HEK293 (cell line): ENCODE measurements around the gene LCE1F.

Experiments
- CTCF ChIA-PET: fragments of 350-600 bp; formaldehyde crosslinking; extraction: SDS; loops from one replicate; lab custom pipeline; 2021; ENCODE audit warnings: antibody characterized with exemption; lab: Yijun Ruan, JAX
- POLR2A ChIA-PET: fragments of 300-600 bp; formaldehyde crosslinking; extraction: SDS; loops from one replicate; lab custom pipeline; 2020; ENCODE audit warnings: antibody characterized with exemption, inconsistent platforms; lab: Yijun Ruan, JAX
- H3K27ac ChIP-seq: fragments of 200-500 bp; sonication (Bioruptor generic); 2 replicates; pipeline ENCODE4 v1.5.1; 2014; ENCODE audit warnings: low read depth, low read length, control low read depth, inconsistent platforms; ENCODE audit errors: extremely low read depth
- H3K36me3 ChIP-seq, 2 experiments: fragments of 200-500 bp in 1 of 2; sonication (Bioruptor generic) in 1 of 2; 1 replicate in 1 of 2; 2 replicates in 1 of 2; pipeline ENCODE4 v1.5.1; 2014 to 2017; ENCODE audit warnings: inconsistent platforms in 2 of 2, low read length in 2 of 2; ENCODE audit not compliant: control insufficient read depth in 2 of 2, insufficient read depth in 1 of 2
- H3K4me1 ChIP-seq: fragments of 200-500 bp; sonication (Bioruptor generic); 2 replicates; pipeline ENCODE4 v1.5.1; 2014; ENCODE audit warnings: mild to moderate bottlenecking, low read length, inconsistent platforms; ENCODE audit not compliant: control insufficient read depth, insufficient read depth
- H3K4me3 ChIP-seq: 2 replicates; pipeline ENCODE4 v1.5.1; 2011; ENCODE audit warnings: low read depth, mild to moderate bottlenecking, control low read depth, low read length, moderate library complexity
- H3K9me3 ChIP-seq: fragments of 200-500 bp; sonication (Bioruptor generic); 2 replicates; pipeline ENCODE4 v1.5.1; 2014; ENCODE audit warnings: low read depth, low read length, inconsistent platforms; ENCODE audit not compliant: control insufficient read depth, insufficient read depth
- KLF16 ChIP-seq: fragments of 450-650 bp; formaldehyde crosslinking; IDR thresholded peaks from 2 replicates; pipeline ENCODE4 v1.5.1; 2017; ENCODE audit warnings: missing biosample characterization, missing genetic modification characterization
- SCRT2 ChIP-seq: fragments of 450-650 bp; formaldehyde crosslinking; IDR thresholded peaks from 2 replicates; pipeline ENCODE4 v1.5.1; 2016; ENCODE audit warnings: missing biosample characterization, missing genetic modification characterization
- SP3 ChIP-seq: fragments of 450-650 bp; formaldehyde crosslinking; IDR thresholded peaks from 2 replicates; pipeline ENCODE4 v1.5.1; 2016; ENCODE audit warnings: missing biosample characterization, missing genetic modification characterization
- ZBTB8A ChIP-seq: fragments of 450-650 bp; formaldehyde crosslinking; IDR thresholded peaks from 2 replicates; pipeline ENCODE4 v1.5.1; 2016; ENCODE audit warnings: missing biosample characterization, missing genetic modification characterization
- ZNF140 ChIP-seq: fragments of 450-650 bp; formaldehyde crosslinking; IDR thresholded peaks from 2 replicates; pipeline ENCODE4 v1.5.1; 2016; ENCODE audit warnings: missing biosample characterization, missing genetic modification characterization
- ZNF19 ChIP-seq: fragments of 450-650 bp; formaldehyde crosslinking; IDR thresholded peaks from 2 replicates; pipeline ENCODE4; 2016; ENCODE audit warnings: missing biosample characterization, missing genetic modification characterization, low read depth
- ZNF2 ChIP-seq: fragments of 450-650 bp; formaldehyde crosslinking; IDR thresholded peaks from 2 replicates; pipeline ENCODE4 v1.5.1; 2016; ENCODE audit warnings: missing biosample characterization, missing genetic modification characterization
- ZNF202 ChIP-seq: fragments of 450-650 bp; formaldehyde crosslinking; IDR thresholded peaks from 2 replicates; pipeline ENCODE4 v1.5.1; 2016; ENCODE audit warnings: missing biosample characterization, missing genetic modification characterization, borderline replicate concordance
- ZNF214 ChIP-seq: fragments of 450-650 bp; formaldehyde crosslinking; IDR thresholded peaks from 2 replicates; pipeline ENCODE4 v1.5.1; 2017; ENCODE audit warnings: missing biosample characterization, mild to moderate bottlenecking, missing genetic modification characterization, borderline replicate concordance
- ZNF350 ChIP-seq: fragments of 450-650 bp; formaldehyde crosslinking; IDR thresholded peaks from 2 replicates; pipeline ENCODE4 v1.5.0; 2017; ENCODE audit warnings: missing biosample characterization, mild to moderate bottlenecking, missing genetic modification characterization
- ZNF37A ChIP-seq: fragments of 450-650 bp; IDR thresholded peaks from 2 replicates; pipeline ENCODE4 v1.5.1; 2018; ENCODE audit warnings: missing biosample characterization, missing genetic modification characterization
- ZNF426 ChIP-seq: fragments of 450-650 bp; formaldehyde crosslinking; IDR thresholded peaks from 2 replicates; pipeline ENCODE4 v1.5.1; 2017; ENCODE audit warnings: missing biosample characterization, missing genetic modification characterization, mild to moderate bottlenecking, inconsistent platforms, moderate library complexity
- ZNF473 ChIP-seq: fragments of 450-650 bp; formaldehyde crosslinking; IDR thresholded peaks from 2 replicates; pipeline ENCODE4 v1.5.1; 2017; ENCODE audit warnings: missing biosample characterization, missing genetic modification characterization
- ZNF76 ChIP-seq: fragments of 450-650 bp; formaldehyde crosslinking; IDR thresholded peaks from 2 replicates; pipeline ENCODE4; 2016; ENCODE audit warnings: low read depth, missing biosample characterization, missing genetic modification characterization, borderline replicate concordance
- ZNF791 ChIP-seq: fragments of 450-650 bp; formaldehyde crosslinking; IDR thresholded peaks from 2 replicates; pipeline ENCODE4 v1.5.1; 2016; ENCODE audit warnings: missing biosample characterization, missing genetic modification characterization
- ZSCAN30 ChIP-seq: fragments of 450-650 bp; IDR thresholded peaks from 2 replicates; pipeline ENCODE4 v1.5.1; 2018; ENCODE audit warnings: missing biosample characterization, mild to moderate bottlenecking, missing genetic modification characterization, moderate library complexity
- TF ChIP-seq, protein P1 (sequence below): fragments of 450-650 bp; formaldehyde crosslinking; IDR thresholded peaks from 2 replicates; pipeline ENCODE4 v1.5.1; 2017; ENCODE audit warnings: missing biosample characterization, mild to moderate bottlenecking, missing genetic modification characterization, moderate library complexity
- TF ChIP-seq, protein P2 (sequence below): fragments of 450-650 bp; formaldehyde crosslinking; IDR thresholded peaks from 2 replicates; pipeline ENCODE4 v1.5.1; 2016; ENCODE audit warnings: missing biosample characterization, missing genetic modification characterization, low read depth
- TF ChIP-seq, protein P3 (sequence below): fragments of 450-650 bp; formaldehyde crosslinking; conservative IDR thresholded peaks from 2 replicates; pipeline ENCODE4 v1.5.1; 2016; ENCODE audit warnings: low read depth, missing biosample characterization, missing genetic modification characterization
- TF ChIP-seq, protein P4 (sequence below): fragments of 450-650 bp; formaldehyde crosslinking; IDR thresholded peaks from 2 replicates; pipeline ENCODE4 v1.5.1; 2016; ENCODE audit warnings: missing biosample characterization, missing genetic modification characterization, borderline replicate concordance
- TF ChIP-seq, protein P5 (sequence below): fragments of 450-650 bp; formaldehyde crosslinking; IDR thresholded peaks from 2 replicates; pipeline ENCODE4 v1.5.1; 2016; ENCODE audit warnings: missing biosample characterization, missing genetic modification characterization

The LCE1F gene

DNA sequence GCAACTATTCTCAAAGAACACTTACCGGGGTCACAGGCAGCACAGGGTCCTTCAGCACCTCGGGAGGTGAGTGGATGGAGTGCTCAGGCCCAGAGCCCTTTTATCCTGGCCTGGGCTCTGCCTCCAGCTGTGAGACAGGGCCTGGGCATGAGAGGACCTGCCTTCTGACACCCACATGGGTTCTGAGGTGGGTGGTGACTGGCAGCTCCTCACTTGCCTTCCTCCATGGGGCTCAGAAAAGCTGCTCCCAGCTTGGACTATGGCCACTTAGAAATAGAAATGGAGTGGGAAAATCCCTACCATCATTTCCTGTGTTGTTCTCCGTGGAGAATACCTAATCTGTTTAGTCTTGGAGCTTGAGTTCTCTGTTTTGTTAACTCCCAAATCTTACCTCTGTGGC is 31.6 kb downstream of the LCE1F start, which contains the start of gene LCE1C:
LCE1C (minus strand) TSS at position 76 of the 400 bp plus-strand sequence. CDS start 1,173 bp downstream, outside the sequence.
- no peaks in the 10 kb centered on the region for H3K36me3 ChIP-seq
- no peaks in the 10 kb centered on the region for H3K4me1 ChIP-seq
- H3K9me3 ChIP-seq, result no peaks in the 10 kb centered on the region
- H3K27ac ChIP-seq, result no peak within 1 kb of the TSS
- POLR2A ChIA-PET, result no interaction called here
- H3K4me3 ChIP-seq, result no peak within 1 kb of the TSS
- CTCF ChIA-PET, result interaction anchor here (0.7 kb wide), 1 partner anchor 9 kb away, joined by 4 read pairs; no protein-coding TSS in a partner anchor
- TF ChIP-seq, protein P1, sequence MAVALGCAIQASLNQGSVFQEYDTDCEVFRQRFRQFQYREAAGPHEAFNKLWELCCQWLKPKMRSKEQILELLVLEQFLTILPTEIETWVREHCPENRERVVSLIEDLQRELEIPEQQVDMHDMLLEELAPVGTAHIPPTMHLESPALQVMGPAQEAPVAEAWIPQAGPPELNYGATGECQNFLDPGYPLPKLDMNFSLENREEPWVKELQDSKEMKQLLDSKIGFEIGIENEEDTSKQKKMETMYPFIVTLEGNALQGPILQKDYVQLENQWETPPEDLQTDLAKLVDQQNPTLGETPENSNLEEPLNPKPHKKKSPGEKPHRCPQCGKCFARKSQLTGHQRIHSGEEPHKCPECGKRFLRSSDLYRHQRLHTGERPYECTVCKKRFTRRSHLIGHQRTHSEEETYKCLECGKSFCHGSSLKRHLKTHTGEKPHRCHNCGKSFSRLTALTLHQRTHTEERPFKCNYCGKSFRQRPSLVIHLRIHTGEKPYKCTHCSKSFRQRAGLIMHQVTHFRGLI, result no peak
- TF ChIP-seq SP3 (tag by site-specific recombination) (no peak), ZSCAN30 (tag by site-specific recombination) (no peak), ZNF214 (tag by site-specific recombination) (no peak)
- TF ChIP-seq, protein P2, sequence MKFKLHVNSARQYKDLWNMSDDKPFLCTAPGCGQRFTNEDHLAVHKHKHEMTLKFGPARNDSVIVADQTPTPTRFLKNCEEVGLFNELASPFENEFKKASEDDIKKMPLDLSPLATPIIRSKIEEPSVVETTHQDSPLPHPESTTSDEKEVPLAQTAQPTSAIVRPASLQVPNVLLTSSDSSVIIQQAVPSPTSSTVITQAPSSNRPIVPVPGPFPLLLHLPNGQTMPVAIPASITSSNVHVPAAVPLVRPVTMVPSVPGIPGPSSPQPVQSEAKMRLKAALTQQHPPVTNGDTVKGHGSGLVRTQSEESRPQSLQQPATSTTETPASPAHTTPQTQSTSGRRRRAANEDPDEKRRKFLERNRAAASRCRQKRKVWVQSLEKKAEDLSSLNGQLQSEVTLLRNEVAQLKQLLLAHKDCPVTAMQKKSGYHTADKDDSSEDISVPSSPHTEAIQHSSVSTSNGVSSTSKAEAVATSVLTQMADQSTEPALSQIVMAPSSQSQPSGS (tag by site-specific recombination), result no peak
- TF ChIP-seq, protein P3, sequence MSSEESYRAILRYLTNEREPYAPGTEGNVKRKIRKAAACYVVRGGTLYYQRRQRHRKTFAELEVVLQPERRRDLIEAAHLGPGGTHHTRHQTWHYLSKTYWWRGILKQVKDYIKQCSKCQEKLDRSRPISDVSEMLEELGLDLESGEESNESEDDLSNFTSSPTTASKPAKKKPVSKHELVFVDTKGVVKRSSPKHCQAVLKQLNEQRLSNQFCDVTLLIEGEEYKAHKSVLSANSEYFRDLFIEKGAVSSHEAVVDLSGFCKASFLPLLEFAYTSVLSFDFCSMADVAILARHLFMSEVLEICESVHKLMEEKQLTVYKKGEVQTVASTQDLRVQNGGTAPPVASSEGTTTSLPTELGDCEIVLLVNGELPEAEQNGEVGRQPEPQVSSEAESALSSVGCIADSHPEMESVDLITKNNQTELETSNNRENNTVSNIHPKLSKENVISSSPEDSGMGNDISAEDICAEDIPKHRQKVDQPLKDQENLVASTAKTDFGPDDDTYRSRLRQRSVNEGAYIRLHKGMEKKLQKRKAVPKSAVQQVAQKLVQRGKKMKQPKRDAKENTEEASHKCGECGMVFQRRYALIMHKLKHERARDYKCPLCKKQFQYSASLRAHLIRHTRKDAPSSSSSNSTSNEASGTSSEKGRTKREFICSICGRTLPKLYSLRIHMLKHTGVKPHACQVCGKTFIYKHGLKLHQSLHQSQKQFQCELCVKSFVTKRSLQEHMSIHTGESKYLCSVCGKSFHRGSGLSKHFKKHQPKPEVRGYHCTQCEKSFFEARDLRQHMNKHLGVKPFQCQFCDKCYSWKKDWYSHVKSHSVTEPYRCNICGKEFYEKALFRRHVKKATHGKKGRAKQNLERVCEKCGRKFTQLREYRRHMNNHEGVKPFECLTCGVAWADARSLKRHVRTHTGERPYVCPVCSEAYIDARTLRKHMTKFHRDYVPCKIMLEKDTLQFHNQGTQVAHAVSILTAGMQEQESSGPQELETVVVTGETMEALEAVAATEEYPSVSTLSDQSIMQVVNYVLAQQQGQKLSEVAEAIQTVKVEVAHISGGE (tag by site-specific recombination), result no peak

- ChIA-PET POLR2A (no interaction called here), CTCF (interaction anchor here (0.6 kb wide), 1 partner anchor 33 kb away, joined by 3 read pairs; no protein-coding TSS in a partner anchor)
- Histone ChIP-seq H3K36me3 (no peaks in the 10 kb centered on the region), H3K27ac (no peak overlapping the region), H3K9me3 (no peaks in the 10 kb centered on the region), H3K4me3 (no peak overlapping the region), H3K4me1 (no peaks in the 10 kb centered on the region)
- TF ChIP-seq KLF16 (tag by site-specific recombination) (no peak), ZNF202 (tag by site-specific recombination) (no peak), ZNF791 (no peak), SCRT2 (tag by site-specific recombination) (no peak), ZNF350 (no peak), ZNF76 (tag by site-specific recombination) (no peak), ZNF19 (tag by site-specific recombination) (no peak), ZNF37A (tag by site-specific recombination) (no peak), ZNF140 (tag by site-specific recombination) (no peak), ZNF426 (tag by site-specific recombination) (no peak), ZBTB8A (no peak), ZNF473 (no peak), ZNF2 (tag by site-specific recombination) (no peak)
- TF ChIP-seq, protein P4, sequence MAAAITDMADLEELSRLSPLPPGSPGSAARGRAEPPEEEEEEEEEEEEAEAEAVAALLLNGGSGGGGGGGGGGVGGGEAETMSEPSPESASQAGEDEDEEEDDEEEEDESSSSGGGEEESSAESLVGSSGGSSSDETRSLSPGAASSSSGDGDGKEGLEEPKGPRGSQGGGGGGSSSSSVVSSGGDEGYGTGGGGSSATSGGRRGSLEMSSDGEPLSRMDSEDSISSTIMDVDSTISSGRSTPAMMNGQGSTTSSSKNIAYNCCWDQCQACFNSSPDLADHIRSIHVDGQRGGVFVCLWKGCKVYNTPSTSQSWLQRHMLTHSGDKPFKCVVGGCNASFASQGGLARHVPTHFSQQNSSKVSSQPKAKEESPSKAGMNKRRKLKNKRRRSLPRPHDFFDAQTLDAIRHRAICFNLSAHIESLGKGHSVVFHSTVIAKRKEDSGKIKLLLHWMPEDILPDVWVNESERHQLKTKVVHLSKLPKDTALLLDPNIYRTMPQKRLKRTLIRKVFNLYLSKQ (tag by site-specific recombination), result no peak
- TF ChIP-seq, protein P5, sequence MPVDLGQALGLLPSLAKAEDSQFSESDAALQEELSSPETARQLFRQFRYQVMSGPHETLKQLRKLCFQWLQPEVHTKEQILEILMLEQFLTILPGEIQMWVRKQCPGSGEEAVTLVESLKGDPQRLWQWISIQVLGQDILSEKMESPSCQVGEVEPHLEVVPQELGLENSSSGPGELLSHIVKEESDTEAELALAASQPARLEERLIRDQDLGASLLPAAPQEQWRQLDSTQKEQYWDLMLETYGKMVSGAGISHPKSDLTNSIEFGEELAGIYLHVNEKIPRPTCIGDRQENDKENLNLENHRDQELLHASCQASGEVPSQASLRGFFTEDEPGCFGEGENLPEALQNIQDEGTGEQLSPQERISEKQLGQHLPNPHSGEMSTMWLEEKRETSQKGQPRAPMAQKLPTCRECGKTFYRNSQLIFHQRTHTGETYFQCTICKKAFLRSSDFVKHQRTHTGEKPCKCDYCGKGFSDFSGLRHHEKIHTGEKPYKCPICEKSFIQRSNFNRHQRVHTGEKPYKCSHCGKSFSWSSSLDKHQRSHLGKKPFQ (tag by site-specific recombination), result no peak
Measured at GRCh38 chr1:152811050-152811449, 36.1 kb downstream of the LCE1F start.
